GM23338 (cell line): ENCODE measurements around the gene PKNOX2.

Experiments used
- CTCF ChIP-seq, 2 experiments: fragments of 200-600 bp in 1 of 2; sonication (generic) in 1 of 2; conservative IDR thresholded peaks; 2 replicates each; pipeline versions ENCODE4 v1.5.1 to v1.6.1; 2016 to 2017; ENCODE audit warnings: antibody characterized with exemption in 2 of 2, low read depth in 2 of 2, mild to moderate bottlenecking in 2 of 2, moderate library complexity in 1 of 2
- EZH2 ChIP-seq: fragments of 200-600 bp; sonication (generic); IDR thresholded peaks from one replicate; pipeline ENCODE4 v1.8.0; 2017; ENCODE audit warnings: antibody characterized with exemption, mild to moderate bottlenecking, low read depth; ENCODE audit not compliant: unreplicated experiment
- EZH2phosphoT487 ChIP-seq: fragments of 200-600 bp; sonication (generic); IDR thresholded peaks from one replicate; pipeline ENCODE4 v1.8.1; 2018; ENCODE audit warnings: antibody characterized with exemption; ENCODE audit not compliant: unreplicated experiment
- POLR2AphosphoS5 ChIP-seq: IDR thresholded peaks from 2 replicates; pipeline ENCODE4 v1.6.1; 2016; ENCODE audit warnings: antibody characterized with exemption, low read depth
- REST ChIP-seq: IDR thresholded peaks from one replicate; pipeline ENCODE4 v1.6.1; 2018; ENCODE audit warnings: antibody characterized with exemption; ENCODE audit not compliant: unreplicated experiment
- STAT1 ChIP-seq: IDR thresholded peaks from one replicate; pipeline ENCODE4 v1.6.1; 2016; ENCODE audit warnings: antibody characterized with exemption; ENCODE audit not compliant: unreplicated experiment
- ZNF331 ChIP-seq: fragments of 250-450 bp; sonication (Bioruptor Pico); IDR thresholded peaks from 2 replicates; pipeline ENCODE4 v1.5.0; 2020; ENCODE audit warnings: low read depth, mild to moderate bottlenecking, moderate library complexity
- ZNF462 ChIP-seq: fragments of 250-450 bp; sonication (Bioruptor Pico); IDR thresholded peaks from 2 replicates; pipeline ENCODE4 v1.5.0; 2020; ENCODE audit warnings: mild to moderate bottlenecking, moderate library complexity

- TF ChIP-seq CTCF (conservative IDR thresholded peaks at IDR 0.05; ENCODE audit: low read depth in 2 of 2), result no peak
- TF ChIP-seq EZH2, result no peak
- no peak for TF ChIP-seq POLR2AphosphoS5
- no peak for TF ChIP-seq ZNF462
- no peak for TF ChIP-seq EZH2phosphoT487
- no peak for TF ChIP-seq ZNF331 (CRISPR knock-in tag)
- no peak for TF ChIP-seq REST
- TF ChIP-seq STAT1, result no peak
Observed at GRCh38 chr11:125382822-125383221, 218.3 kb downstream of the PKNOX2 start.
